GM15510 (cell line): ENCODE results near the gene GYS2.

Source experiments
- POLR2A ChIP-seq: IDR thresholded peaks from 3 replicates; pipeline ENCODE4 v1.6.1; 2011; ENCODE audit warnings: borderline replicate concordance; ENCODE audit not compliant: insufficient read length; ENCODE audit errors: extremely low read depth

The GYS2 gene

DNA sequence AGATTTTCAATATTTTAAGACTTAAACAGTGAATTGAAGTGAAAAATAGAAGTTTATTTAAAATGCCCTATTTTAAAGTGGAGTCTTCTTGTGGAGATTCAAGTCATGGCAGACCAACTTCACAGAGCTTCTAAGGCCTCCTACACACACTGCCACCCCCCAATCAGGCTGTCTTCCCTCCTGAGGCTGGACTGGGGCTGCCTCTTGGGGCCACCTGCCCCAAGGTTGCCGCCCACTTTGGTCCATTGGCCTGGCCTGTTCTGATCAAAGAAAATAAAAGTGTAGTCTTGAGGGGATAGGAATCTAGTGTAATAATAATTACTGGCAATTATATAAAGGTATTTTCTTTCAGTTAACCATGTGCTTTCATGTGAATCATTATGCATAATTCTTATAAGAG is 101.8 kb downstream of the GYS2 start:
- no peak for TF ChIP-seq POLR2A

DNA sequence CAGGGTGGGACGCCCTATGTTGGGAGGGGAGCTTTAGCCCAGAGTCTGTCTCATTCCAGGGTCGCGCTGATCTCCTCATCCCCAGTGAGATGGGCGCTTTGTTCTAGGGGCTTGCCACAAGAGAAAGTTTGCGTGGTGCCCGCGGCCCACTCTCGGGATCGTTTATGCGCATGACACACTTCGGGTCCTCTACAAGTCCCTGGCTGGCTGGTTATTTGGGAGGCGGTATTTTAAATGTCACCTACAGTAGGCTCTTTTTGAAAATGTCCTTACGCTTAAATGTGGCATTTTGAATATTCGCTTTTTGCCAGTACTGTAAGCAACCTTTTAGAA is 102.5 kb downstream of the GYS2 start:
- no peak for TF ChIP-seq POLR2A

DNA sequence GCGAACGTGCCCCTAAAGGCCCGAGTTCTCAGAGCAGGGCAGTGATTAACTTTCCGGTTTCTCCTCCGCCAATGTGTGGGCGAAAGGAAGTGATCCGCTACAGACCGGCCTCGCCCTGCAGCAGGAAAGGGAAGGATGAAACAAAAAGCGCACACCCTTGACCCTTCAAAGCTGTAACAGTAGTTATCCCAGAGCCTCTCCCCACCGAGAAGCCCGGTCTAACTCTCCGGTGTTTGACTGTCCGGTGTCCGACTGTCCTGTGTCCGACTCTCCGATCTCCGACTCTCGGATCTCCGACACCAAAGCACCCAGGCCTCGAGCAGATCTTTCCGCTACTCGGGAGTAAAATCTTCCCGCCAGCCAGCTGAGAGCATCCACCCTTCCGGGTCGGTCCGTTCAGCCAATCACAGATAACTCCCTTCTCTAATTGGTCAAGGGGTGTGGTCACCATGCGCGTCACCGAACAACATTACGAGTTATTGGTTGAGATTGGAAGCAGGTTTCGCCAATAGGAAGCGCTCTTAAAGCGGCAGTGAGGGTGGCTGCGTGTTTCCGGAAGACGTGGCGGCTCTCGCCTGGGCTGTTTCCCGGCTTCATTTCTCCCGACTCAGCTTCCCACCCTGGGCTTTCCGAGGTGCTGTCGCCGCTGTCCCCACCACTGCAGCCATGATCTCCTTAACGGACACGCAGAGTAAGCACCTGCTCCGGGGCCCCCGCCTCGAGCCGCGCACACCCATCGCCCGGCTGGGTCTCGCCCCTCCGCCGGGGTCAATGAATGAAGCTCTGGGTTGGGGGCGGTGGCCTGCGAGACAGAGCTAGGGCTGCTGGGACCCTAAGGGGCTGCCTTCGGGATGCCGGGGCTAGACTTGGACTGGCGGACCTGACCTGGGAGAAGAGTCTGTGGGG is 103.1 kb downstream of the GYS2 start, which contains the start of the genes GOLT1B and RECQL:
TSS of gene GOLT1B (plus strand) at position 532 of the 906 bp plus-strand sequence. CDS start at position 667, 135 bp downstream.
TSS of gene RECQL (minus strand) at position 378 of the 906 bp plus-strand sequence. CDS start 2,065 bp downstream, outside the sequence.
- peak; percentile 72 for TF ChIP-seq POLR2A

DNA sequence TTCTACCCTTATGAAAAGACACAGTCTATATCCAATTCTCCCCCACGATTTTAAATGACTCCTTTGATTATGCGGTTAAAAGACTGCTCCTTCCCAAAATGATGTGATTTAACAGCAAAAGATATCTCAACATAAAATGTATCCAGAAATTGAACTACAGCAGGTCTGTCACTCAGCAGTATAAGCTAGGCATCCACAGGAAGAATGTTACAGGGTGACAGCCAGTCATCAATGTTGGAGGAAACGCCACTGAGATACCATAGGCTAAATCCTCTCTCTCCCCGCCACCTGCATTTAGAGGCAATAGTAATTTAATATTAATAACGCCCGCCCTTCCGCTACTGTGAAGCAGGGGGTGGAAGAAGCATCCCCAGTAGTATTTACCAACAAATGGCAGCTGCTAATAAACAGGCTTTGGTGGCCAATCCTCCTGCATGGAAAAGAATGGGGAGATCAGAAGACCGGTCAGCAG is 103.8 kb downstream of the GYS2 start:
- TF ChIP-seq POLR2A, result no peak

DNA sequence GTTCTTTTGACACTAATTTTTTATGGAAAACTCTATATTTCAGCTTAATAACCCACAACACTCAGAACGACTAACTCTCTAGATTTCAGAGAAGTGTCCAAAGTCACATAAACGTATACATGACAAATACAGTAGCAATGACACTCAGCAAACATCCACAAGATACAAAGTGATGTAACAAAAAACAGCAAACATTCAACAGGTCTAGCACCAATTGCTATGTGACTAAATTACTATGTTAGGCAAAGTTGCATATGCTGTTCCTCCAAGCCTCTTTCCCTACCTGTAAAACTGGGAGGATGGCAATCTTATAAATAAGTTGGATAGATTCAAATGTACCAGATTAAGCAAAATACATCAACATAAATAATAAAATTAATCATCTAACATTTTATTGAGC is 104.9 kb downstream of the GYS2 start:
- no peak for TF ChIP-seq POLR2A
